ENCODE measurements around the gene GATA5.
"Not testable (repeated sequence)": the region's sequence is repeated elsewhere in the genome, so short reads cannot be mapped to it uniquely, and the experiment has no call there.

Gene GATA5

DNA sequence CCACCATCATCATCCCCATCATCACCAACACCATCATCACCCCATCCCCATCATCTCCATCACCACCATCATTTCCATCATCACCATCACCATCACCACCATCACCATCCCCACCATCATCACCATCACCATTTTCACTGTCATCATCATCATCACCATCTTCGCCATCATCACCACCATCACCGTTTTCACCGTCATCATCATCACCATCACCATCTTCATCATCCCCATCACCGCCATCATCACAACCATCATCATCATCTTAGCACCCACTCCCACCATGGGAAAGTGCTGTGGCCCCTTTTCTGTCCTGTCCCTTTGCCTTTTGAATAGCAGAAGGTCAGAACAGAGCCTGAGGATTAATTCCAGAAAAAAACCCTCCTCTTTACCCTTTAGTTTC lies 28.5 kb upstream of the GATA5 start:
- DNase-seq = no peak

DNA sequence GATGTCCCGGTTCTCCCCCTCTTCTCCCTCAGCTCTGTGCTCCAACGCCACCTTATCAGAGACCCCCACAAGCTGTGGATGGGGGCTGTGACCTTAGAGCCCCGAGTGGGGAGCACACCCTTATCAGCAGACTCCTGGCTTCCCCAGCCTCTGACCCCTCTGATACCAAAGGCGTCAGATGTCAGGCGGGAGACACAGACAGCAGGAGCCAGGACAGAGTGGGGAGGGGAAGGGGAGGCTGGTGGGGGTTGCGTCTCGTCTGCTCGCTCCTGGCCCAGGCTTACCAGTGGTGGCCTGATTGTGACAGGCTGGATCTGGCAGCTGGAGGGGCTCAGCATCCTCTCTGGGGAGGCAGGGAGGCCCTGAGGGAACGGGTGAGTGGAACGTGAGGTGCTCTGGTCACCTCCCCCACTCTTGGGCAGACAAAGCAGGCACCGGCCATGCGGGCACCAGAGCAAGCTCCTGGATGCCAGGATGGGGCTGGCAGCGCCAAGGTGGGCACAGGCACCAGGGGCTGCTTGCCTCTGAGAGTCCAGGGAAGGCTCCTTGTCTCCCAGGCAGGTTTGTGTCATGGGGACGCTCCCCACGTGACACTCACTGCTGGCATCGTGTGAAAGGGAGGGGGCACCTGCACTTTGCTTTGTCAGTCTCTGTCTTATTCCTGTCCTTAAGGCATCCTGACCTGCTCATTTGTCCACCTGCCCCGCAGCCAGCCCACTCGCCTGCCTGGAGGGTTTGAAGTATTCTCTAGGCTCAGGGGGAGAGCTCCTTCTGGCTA lies 27.8 kb upstream of the GATA5 start:
- DNase-seq = no peak

DNA sequence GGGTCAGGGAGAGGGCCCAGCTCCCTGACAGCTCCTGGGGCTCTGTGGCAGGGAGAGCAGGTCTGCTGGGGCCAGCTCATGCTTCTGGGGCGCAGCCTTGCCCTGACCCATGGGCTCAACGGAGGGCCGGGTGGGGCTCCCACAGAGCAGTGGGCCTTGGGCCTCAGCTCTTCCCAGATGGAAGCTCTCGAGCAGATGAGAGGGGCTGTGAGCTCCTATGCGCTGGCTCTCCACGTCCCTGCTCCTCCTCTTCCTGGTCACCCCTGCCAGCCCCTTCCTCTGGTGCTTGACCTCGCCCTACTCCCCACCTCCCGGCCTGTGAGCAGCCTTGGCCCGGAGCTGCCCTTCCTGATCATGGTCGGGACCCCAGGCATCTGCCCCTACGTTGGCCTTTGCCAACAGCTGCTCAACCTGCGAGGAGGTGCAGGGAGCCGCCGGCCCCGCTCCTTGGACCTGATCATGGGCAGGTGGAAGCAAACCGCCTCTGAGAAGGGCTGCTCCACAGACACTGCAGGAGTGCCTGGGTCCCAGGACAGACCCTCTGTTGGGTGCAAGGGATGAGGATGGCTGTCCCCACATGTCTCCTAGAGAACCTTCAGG lies 26.8 kb upstream of the GATA5 start:
- DNase-seq = no peak

DNA sequence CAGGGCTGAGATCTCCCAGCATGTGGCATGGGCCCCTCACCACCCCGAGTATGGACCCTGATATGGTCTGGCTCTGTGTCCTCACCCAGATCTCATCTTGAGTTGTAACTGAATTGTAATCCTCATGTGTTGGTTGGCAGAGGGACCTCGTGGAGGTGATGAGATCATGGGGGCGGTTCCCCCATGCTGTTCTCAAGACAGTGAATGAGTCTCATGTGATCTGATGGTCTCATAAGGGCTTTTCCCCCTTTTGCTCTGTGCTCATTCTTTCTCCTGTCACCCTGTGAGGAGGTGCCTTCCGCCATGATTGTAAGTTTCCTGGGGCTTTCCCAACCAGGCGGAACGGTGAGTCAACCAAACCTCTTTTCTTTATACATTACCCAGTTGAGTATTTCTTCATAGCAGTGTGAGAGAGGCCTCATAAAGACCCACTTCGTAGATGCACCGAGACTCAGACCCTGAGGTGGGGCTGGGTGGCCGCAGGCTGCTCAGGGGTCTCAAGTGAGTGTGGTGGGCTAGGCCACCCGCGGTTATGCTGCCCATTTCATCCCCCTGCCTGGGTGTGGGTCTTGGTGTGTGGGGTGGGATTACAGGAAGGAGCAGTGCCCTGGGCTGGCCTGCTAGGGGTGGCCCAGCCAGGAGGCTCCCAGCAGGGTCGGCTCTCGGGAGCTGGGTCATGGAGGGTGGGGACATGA lies 26.2 kb upstream of the GATA5 start:
- DNase-seq = no peak

DNA sequence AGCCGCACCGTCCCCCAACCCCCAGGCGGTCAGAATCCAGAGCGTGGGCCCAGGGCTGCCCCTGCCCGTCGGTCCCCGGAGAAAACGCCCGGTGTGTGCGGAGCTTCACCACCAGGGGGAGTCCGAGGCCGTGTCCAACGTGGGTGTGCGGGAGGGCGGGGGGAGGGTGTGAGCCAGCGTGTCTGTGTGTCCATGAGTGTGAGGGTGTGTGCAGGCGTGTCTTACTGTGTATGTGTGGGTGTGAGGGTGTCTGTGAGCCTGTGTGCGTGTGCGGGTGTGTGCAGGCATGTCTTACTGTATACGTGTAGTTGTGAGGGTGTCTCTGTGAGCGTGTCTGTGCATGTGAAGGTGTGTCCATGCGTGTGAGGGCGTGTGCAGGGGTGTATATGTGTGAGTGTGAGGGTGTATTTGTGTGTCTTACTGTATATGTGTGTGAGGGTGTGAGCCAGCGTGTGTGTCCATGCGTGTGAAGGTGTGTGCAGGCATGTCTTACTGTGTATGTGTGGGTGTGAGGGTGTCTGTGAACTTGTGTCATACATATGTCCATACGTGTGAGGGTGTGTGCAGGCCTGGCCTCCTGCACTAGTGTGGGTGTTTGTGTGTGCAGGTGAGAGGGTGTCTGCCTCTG lies 24.6 kb upstream of the GATA5 start:
- DNase-seq = no peak

DNA sequence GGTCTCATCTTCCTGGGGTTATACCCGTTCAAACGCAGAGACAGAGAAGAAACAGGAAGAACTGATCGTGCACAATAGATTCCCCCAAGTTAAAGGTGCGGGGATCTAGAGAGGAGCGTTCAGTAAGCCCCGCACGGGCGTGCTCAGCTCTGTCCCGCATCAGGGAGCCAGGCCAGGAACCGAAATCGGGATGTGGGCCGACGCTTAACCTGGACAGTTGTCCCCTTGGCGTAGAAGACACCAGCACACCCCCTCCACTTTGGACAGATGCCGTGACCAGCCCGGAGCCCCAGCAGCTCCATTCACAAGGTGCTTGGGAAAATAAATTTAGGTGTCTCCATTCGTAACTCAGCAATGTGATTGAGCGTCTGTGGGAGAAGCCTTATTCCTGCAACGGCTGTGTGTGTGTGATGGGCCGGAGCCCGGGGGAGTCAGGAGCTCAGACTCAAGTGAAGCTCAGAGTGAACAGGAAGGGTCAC lies 24.0 kb upstream of the GATA5 start:
- DNase-seq = no peak

DNA sequence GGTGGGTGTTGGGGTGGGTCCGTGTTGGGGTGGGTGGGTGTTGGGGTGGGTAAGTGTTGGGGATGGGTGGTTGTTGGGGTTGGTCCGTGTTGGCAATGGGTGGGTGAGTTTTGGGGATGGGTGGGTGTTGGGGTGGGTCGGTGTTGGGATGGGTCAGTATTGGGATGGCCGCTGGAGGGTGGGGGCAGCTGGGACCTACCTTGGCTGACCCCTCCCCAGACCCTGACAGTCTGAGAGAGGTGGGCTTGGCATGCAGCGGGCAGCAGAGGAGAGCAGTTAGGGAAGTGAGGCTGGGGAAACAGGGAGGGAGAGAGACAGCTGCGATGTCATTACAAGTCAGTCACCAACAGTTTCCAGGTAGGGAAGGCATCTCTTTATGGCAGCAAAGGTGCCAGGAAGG lies 23.1 kb upstream of the GATA5 start:
- DNase-seq = no peak

DNA sequence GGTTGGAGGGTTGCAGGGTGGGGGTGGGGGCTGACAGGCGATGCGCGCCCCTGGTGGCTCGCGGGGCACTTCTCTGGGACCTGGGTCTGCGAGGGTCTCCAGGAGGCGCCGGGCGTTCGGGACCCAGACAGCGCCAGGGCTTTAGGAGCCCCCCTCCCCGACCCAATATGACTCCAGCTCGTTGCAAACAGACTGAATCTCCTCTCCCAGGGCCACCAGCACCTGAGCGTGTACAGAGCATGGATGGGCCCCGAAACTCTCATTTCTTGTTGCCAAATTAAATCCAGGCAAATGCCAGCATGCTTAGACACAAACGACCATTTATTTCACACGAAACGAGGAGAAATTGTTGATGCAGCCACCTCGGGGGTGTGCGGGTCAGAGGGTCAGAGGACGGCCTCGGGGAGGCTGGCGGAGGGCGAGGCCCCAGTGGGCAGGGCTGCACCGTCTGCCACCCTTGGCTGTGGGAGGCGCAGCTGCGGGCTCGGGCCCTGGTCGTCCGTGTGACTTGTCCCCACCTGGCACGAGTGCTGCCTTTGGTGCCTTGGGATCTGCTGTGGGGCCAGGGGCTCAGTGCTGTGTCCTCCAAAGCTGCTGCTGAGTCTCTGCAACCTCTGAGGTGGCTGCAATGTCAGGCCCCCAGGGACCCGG lies 20.9 kb upstream of the GATA5 start:
- no peak for DNase-seq

DNA sequence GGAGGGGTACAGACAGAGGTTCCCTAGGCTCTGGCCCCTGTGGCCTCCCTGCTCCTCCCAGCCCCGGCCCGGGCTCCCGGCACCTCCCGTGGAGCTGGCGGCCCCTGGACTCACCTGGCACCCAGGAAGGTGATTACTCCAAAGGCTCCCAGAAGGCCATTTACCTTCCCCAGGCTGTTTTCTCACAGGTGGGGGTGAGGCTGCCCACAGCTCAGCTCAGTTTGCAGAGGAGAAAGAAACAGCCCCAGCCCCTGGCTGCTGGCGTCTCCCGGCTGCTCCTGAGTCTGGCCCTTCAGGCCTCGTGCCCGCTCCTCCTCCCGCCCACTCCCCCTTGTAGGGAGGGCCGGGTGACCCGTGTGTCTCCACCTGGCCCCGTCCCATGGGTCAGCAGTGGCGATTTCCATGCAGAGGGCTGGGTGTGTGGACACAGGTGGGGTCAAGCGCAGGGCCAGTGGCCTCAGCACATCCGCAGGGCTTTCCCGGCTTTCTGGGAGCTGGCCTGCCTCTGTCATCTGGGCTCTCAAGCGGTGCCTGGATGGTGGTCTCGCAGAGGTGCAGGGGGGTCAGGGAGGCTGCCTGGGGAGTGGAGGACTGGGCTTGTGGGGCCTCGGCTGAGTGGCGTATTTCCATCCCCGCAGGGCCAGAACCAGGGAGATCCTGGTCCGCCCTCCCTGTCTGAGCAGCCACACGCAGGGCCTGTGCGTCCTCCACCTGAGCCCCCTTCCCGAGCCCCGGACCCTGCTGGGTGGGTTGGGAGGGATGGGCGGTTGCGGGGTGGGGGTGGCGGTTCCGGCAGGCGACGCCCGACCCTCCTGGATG lies 20.2 kb upstream of the GATA5 start:
- DNase-seq = no peak

DNA sequence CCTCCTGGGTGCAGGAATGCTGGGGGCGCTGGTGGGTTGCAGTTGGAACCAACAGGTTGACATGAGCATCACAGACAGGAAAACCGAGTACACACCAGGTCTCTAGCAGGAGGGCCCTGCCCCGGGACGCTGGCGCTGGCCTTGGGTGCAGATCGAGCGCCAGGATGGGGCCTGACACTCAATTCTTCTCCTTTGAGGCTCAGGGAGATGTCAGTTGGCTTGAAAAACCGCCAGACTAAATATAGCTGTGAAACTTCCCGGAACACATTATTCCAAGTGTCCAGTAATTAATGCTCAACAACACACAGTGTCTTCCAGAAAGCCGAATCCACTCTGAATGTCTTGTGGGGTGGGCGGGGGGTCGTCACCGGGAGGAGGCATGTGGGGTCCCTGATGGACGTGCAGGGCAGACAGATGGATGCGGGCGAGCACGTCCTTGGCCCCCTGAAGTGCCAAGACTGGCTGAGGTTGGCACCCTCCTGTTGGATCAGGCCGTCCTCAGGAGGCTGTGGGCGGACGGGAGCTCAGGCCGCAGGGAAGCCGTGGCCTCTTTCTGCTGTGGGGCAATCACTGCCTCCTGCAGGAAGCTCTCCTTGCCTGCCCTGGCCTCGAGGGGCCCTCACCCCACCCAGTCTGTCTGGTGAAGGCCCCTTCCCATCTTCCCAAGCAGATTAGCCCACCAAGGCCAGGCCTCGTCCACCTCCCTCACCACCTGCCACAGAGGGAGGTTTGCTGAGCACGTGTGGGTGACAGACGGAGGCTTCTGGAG lies 19.4 kb upstream of the GATA5 start:
- DNase-seq = no peak

DNA sequence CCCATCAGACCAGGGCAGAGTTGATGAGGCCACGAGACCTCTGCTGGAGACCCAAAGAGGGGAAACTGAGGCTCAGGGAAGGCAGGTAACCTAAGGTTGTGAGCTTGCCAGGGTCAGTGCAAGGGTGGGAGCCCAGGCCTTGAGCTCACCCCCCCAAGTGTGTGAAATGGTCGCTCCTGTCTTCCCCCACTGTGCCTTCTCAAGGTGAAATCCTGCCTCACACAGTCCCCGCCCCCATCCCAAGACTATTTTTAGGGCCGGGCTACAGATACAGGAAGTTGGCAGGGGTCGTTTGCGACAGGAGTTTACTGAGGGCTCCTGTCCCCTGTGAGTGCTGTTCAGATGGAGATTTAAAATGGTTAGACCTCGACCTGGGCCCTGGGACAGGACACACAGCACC lies 18.7 kb upstream of the GATA5 start:
- no peak for DNase-seq

DNA sequence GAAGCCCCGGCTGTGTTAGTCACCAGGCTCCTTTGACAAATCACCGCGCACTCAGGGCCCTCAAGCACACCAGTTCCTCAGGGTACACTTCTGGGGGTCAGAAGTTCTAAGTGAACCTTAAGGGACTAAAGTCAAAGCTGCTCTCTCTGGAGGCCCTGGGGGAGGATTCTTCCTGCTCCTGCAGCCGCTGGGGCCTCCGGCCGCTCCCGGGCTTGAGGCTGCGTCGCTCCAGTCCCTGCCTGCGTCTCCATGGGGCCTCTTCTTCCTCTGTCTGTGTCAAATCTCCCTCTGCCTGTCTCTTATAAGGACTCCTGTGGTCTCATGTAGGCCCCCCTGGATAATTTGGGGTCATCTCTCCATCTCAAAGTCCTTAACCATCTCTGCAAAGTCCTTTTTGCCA lies 18.1 kb upstream of the GATA5 start:
- no peak for DNase-seq

DNA sequence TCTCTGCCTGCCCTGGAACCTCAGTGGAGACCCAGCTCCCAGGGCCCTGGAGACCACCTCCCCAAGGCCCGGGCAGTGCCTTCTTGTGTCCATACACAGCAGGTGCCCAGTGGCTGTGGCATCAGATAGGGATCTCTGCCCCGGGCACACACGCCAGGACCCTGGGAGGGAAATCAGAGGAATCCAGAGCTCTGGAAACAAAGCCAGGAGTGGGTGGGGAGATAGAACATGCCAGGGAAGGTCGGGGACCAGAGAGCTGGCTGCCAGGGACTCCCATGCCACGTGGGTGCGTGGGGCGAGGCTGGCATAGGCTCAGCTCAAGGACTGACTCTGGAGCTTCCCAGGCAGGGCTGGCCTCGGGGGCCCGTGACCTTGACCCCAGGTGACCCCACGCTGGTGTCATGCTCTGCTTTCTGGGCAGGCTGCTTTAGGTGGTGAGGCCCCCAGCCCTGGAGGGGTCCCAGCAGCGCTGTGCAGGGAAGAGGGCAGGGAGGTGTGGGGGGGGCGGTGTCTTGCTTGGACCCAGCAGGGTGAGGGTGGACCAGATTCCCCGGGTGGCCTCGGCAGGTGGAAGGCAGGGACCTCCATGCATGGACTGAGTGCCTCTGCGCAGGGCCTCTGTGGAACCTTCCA lies 17.6 kb upstream of the GATA5 start:
- no peak for DNase-seq

DNA sequence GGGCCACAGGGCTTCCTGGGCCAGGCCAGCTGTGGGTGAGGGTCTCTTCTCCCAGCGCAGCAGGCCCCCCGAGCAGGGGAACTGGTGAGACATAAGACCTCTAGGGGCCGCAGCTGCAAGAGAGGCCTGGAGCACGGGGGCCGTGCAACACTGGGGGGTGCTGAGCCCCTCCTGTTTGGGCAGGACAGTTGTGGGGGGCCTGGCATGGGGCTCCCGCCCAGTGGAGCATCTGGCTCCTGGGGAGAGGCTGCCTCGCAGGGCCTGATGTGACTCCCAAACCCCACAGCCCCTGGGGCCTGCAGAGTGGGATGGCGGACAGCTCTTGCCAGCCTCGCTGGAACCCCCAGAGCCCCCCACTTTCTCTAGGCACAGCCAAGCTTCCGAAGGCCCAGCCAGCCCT lies 16.9 kb upstream of the GATA5 start:
- DNase-seq = no peak

DNA sequence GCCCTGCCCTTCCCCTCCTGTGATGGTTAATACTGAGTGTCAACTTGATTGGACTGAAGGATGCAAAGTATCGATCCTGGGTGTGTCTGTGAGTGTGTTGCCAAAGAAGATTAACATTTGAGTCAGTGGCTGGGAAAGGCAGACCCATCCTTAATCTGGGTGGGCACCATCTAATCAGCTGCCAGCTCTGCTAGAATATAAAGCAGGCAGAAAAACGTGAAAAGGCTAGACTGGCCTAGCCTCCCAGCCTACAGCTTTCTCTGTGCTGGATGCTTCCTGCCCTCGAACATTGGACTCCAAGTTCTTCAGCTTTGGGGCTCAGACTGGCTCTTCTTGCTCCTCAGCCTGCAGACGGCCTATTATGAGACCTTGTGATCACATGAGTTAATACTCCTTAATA lies 15.0 kb upstream of the GATA5 start:
- not testable (repeated sequence) for DNase-seq

DNA sequence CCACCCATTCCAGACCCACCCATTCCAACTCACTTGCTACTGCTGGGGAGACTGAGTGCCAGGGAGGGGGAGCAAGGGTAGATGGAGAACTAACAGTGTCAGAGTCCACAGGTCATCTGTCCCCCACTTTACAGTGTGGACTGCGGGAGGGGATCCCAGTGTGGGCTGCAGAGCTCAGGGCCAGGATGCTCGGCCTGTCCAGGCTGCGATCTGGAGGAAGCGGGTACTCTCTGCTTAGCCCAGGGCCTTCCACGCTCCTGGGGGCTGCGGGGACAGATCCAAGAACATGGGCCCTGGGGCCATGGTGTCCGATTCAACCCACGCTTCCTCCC lies 14.1 kb upstream of the GATA5 start:
- no peak for DNase-seq

DNA sequence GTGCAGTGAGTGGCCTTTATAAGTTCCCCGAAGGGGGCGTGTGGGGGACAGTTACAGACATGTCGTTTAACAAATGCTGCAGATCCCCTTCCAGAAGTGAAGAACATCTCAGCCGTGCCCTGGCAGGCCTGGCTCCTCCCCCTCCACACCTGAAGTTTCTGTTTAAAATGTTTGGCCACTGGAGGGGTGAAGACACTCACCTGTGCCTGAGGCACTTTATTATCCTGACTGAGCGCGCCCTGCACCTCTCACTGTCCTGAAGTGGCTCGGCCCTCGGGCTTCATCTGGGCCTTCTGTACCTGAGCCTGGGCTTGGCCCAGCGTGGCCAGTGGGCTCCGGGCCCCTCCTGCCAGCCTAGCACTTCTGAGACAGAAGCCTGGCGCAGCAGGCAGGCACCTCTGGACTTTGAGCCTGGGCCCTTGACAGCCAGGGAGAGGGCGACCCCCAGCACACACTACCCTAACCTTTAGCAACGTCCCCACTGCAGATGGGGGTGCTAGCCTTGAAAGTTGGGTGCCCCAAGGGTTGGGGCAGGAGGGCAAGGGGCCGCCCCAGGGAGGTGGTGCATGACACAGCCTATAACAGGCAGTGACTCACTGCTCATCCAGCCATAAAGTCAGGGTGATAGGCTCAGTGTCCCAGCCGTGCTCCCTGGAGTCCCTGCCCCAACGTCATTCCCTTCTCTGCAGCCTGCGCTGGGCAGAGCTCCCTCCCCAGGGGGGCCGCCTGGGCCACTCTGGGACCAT lies 13.6 kb upstream of the GATA5 start:
- no peak for DNase-seq

DNA sequence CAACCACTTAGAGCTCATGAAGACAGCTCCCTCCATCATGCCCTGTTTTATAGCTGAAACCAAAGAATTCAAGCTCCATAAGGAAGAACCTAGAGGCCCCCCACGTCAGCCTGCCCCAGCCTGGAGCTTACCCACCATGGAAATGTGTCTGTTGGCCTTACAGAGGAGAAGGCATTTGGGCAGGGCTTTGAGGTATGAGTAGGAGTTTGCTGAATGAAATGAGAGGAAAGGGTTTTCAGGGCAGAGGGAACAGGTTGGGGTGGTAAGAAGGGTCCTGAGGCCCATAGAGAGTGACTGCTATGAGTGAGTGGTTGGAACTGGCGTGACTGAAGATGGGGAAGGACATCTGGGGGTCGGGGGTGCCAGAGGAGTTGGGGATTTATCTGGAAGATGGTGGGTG lies 12.7 kb upstream of the GATA5 start:
- DNase-seq = no peak

DNA sequence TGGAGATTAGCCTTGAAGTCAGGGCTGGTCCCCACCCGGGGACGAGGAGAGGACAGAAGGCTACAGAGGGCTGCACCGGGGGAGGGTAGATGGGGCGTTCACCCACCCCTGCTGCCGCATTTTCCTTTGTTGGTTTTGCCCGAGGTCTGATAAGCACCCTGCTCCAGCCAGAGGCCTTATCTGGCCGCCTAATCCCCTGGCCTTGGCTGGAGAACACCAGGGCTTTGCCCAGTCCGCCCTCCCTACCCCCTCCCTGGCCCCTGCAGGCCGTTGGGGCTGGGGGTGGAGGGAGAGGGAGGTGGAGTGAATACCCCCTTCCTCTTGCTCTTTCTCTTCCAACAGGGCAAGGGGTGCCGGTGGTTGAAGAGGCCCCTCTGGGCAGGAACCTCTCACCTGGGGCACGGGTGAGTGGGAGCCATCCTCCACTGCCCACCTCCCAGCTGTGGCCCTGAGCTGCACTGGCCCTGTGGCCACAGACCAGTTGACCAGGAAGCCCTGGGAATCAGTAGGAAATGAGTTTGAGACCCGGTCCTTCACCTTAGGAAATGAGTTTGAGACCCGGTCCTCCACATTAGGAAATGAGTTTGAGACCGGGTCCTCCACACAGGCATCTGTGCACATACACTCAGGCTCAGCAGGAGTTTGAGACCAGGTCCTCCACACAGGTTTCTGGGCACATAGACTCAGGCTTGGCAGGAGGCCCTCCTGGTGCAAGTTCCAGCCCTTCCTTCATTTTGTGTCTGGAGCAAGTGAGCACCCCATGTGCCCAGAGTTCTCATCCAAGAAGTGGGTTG lies 12.0 kb upstream of the GATA5 start:
- no peak for DNase-seq

DNA sequence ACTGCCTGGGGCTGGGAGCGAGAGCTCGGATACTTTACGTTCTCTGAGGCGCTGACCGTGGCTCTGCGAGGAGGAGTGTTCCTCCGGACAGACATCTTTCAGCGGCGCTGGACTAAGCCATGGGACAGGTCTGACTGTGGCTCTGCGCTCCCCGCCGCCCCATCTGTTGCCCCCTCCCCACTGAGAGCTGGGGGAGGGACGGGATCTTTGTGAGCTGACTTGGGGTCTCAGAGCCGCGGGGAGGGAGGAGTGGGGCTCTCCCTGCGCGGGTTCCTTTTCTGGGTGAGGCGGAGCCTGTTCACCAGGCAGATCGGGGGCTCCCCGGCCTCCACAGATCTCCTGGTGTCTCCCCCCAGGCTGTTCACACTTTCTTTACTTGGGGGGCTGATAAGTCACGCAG lies 11.3 kb upstream of the GATA5 start:
- no peak for DNase-seq

All from NCI-H1436 treated with DMSO at 0.1 percent for 48 hours (cell line).